ENCODE measurements around the gene TAT.
"Not testable (repeated sequence)": the region's sequence is repeated elsewhere in the genome, so short reads cannot be mapped to it uniquely, and the experiment has no call there.

DNA sequence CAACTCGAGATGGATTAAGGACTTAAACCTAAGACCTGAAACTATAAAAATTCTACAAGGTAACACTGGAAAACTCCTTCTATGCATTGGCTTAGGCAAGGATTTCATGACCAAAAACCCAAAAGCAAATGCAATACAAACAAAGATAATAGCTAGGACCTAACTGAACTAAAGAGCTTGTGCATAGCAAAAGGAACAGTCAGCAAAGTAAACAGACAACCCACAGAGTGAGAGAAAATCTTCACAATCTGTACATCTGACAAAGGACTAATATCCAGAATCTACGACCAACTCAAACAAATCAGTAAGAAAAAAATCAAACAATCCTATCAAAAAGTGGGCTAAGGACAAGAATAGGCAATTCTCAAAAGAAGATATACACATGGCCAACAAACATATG is 21.5 kb upstream of the TAT start:
- TF ChIP-seq, protein P1, sequence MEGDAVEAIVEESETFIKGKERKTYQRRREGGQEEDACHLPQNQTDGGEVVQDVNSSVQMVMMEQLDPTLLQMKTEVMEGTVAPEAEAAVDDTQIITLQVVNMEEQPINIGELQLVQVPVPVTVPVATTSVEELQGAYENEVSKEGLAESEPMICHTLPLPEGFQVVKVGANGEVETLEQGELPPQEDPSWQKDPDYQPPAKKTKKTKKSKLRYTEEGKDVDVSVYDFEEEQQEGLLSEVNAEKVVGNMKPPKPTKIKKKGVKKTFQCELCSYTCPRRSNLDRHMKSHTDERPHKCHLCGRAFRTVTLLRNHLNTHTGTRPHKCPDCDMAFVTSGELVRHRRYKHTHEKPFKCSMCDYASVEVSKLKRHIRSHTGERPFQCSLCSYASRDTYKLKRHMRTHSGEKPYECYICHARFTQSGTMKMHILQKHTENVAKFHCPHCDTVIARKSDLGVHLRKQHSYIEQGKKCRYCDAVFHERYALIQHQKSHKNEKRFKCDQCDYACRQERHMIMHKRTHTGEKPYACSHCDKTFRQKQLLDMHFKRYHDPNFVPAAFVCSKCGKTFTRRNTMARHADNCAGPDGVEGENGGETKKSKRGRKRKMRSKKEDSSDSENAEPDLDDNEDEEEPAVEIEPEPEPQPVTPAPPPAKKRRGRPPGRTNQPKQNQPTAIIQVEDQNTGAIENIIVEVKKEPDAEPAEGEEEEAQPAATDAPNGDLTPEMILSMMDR (IDR thresholded peaks at IDR 0.05), result not testable (repeated sequence)
- TF ChIP-seq EP300 (IDR thresholded peaks at IDR 0.05), result not testable (repeated sequence)
